Astrocyte (in vitro differentiated cells and primary cell): Measurements from ENCODE around the gene ZNF8.

ENCODE experiments used
- CTCF ChIP-seq: IDR thresholded peaks from 2 replicates; pipeline ENCODE4 v1.5.1; 2011; ENCODE audit warnings: low read depth, mild to moderate bottlenecking, inconsistent platforms, low read length, moderate library complexity; ENCODE audit not compliant: insufficient read depth
- EZH2 ChIP-seq: IDR thresholded peaks from 2 replicates; pipeline ENCODE4 v1.6.1; 2012; ENCODE audit warnings: mild to moderate bottlenecking, low read length, inconsistent platforms; ENCODE audit not compliant: insufficient read depth

GRCh38 chr19:58319241-58319640 lies 40.5 kb downstream of the ZNF8 start:
- TF ChIP-seq CTCF (no peak), EZH2 (no peak)
